Stimulated activated naive CD4-positive, alpha-beta T cell treated with Interleukin-2 at 50 U/mL for 16 hours (primary cell): Measurements from ENCODE around the gene KAT8.

Source experiments
- DNase-seq: peaks from one replicate; lab custom pipeline; 2025; lab: John Stamatoyannopoulos, UW

Gene KAT8

GRCh38 chr16:31117384-31118222 lies at the start of gene KAT8:
Gene KAT8 (plus strand): TSS chr16:31117664. CDS start chr16:31117682, 18 bp downstream.
- DNase-seq, result peak; percentile 98

DNA sequence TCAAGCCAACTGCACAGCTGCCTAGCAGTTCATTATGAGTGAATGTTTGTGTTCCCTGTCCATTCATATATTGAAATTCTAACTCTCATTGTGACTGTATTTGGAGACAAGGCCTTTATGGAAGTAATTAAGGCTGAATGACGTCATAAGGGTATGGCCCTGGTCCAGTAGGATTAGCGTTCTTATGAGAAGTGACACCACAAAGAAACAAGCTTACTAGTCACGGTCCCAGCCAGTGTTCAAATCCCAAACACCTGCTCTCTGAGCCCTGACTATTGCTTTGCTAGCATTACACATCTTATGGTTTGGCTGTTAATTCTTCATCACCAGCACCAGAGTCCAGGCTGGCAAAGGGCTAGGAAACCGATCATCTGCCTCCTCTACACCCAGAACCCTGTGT lies 45.6 kb upstream of the KAT8 start:
- DNase-seq, result no peak

- peak; percentile 43 for DNase-seq
These were observed 44.8 kb upstream of the KAT8 start for GRCh38 chr16:31072540-31073141.

DNA sequence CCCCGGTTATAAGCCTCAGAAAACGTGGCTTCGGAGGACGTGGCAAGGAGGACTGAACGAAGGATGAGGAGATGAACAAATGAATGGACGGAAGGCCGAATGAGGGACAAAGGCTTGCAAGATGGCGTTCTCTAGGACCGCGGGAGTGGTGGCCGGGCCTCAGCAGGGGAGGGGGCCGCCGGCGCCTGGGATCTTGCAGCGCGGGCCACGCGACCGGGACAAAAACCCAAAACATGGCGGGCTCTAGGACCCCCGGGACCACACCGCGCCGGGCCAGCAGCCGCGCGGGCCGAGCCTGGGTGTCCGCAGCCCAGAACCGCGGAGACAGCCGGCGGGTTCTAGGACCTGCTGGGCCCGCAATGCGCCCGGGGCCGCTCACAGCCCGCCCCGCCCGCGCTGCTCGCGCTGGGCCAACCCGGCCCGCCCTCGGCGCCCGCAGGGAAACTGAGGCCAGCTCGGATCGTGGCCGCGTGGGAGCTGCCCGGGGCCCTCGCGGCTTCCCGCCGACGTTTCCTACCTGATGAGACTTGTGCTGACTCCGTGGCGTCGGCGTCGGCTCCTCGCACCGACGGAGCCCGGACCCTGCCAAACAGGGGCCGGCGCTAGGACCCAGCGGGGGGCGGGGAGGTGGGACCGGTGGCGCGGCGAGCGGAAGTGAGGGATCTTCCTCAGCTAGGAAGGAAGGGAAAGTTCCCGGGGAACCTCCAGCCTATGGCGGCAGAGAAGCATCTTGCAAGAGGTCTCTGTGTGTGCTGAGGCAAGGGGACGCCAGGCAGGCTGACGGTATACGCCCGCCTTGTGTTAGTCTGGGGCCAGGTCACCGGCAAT lies 44.1 kb upstream of the KAT8 start:
- DNase-seq, result peak; percentile 89

GRCh38 chr16:31073970-31074813 lies 43.3 kb upstream of the KAT8 start, which contains the start of the genes ZNF646 and ZNF668:
Gene ZNF646 (plus strand): TSS chr16:31074422. CDS start chr16:31076325, 1,903 bp downstream.
Gene ZNF668 (minus strand): TSS chr16:31074240. CDS start chr16:31064459, 9,781 bp downstream.
- DNase-seq, result peak; percentile 99

GRCh38 chr16:31074814-31075183 lies 42.7 kb upstream of the KAT8 start:
- no peak for DNase-seq

- no peak for DNase-seq
These were observed 41.1 kb upstream of the KAT8 start for GRCh38 chr16:31076319-31076718.

GRCh38 chr16:31077024-31077423 lies 40.4 kb upstream of the KAT8 start:
- no peak for DNase-seq

DNA sequence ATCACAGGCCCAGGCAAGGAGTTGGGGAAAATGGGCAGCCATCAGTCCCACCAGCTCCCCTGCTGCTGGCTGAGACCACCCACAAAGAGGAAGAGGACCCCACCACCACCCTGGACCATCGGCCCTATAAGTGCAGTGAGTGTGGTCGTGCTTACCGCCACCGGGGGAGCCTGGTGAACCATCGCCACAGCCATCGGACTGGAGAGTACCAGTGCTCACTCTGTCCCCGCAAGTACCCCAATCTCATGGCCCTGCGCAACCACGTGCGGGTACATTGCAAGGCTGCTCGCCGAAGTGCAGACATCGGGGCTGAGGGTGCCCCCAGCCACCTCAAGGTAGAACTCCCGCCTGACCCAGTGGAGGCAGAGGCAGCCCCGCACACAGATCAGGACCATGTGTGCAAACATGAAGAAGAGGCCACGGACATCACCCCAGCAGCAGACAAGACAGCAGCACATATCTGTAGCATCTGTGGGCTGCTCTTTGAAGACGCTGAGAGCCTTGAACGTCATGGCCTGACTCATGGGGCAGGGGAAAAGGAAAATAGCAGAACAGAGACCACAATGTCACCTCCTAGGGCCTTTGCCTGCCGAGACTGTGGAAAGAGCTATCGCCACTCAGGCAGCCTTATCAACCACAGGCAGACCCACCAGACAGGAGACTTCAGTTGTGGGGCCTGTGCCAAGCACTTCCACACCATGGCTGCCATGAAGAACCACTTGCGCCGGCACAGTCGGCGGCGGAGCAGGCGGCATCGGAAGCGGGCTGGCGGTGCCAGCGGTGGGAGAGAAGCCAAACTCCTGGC lies 39.7 kb upstream of the KAT8 start:
- DNase-seq, result no peak

- DNase-seq, result no peak
These were observed 38.7 kb upstream of the KAT8 start for GRCh38 chr16:31078597-31079341.

- no peak for DNase-seq
These were observed 38.0 kb upstream of the KAT8 start for GRCh38 chr16:31079342-31079944.

DNA sequence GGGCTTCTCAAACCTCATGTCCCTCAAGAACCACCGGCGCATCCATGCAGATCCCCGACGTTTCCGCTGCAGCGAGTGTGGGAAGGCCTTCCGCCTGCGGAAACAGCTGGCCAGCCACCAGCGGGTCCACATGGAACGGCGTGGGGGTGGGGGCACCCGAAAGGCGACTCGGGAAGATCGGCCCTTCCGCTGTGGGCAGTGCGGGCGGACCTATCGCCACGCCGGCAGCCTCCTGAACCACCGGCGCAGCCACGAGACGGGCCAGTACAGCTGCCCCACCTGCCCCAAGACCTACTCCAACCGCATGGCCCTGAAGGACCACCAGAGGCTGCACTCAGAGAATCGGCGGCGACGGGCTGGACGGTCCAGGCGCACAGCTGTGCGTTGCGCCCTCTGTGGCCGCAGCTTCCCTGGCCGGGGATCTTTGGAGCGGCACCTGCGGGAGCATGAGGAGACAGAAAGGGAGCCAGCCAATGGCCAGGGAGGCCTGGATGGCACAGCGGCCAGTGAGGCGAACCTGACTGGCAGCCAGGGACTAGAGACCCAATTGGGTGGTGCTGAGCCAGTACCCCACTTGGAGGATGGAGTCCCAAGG lies 37.3 kb upstream of the KAT8 start:
- no peak for DNase-seq

- no peak for DNase-seq
These were observed 36.6 kb upstream of the KAT8 start for GRCh38 chr16:31080756-31081419.

- DNase-seq, result no peak
These were observed 35.8 kb upstream of the KAT8 start for GRCh38 chr16:31081428-31082351.

- DNase-seq, result no peak
These were observed 35.0 kb upstream of the KAT8 start for GRCh38 chr16:31082368-31083045.

DNA sequence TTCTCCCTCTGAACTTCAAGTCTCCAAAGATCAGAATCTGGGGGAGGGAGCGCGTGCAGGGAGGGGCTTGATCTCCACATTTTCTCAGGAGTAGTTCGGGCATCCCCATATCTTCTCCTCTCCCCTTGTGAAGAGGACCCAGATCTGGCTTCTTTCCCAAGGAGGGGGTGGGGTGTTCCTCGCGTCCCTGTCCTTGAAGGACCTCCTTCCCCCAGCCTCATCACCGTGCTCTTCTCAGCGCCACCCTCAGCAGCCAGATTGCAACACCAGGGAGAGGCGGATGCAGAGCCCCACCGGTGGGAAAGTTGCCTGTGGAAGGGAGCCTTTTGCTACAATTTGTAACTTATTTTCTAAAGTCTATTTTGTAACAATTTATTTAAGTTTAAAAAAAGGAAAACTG lies 34.4 kb upstream of the KAT8 start:
- no peak for DNase-seq

DNA sequence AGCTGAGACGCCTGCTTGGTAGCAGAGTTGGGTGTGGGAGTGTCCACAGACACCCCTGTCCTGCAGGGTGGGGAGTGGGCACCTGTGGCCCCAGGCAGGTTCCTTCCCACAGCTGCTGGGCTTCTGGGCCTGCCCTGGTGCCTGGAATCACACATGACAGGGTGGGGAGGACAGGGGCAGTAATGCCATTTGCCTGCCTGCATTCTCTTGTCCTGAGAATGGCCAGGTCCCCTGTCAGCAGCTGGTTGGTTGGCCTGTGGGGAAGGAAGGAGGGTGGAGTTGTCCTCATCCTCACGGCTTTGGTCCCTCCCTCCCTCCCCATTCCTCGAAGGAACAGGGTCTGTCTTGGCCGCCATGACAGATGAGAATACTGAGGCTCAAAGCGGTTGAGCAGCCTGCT lies 33.9 kb upstream of the KAT8 start:
- no peak for DNase-seq
